Measurements from ENCODE around the gene ZNF559. TPM values are rescaled to one million over a fixed set of nuclear protein-coding genes. Genes with fewer than 3 reads are reported as not detected.

The ZNF559 gene
- total and polyA plus RNA-seq, 2 experiments from 2014 or later: 18.9 to 19.3 TPM

DNA sequence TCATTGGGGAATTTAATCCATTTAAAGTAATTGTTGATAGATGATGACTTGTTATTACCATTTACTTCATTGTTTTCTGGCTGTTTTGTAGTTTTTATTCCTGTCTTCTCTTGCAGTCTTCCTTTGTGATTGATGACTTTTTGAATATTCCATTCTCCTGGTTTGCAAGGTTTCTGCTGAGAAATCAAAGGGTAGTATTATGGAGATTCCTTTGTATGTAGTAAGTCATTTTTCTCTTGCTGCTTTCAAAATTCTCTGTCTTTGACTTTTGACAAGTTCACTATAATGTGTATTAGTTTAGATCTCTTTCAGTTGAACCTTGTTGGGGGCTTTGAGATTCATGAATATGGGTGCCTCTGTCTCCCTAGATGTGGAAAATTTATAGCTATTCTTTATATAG is 6.0 kb downstream of the ZNF559 start (continued):
- TF ChIP-seq CREB1 (CRISPR knock-in tag; IDR thresholded peaks at IDR 0.05; ENCODE audit: low read depth) (no peak), STAT1 (IDR thresholded peaks at IDR 0.05; ENCODE audit: unreplicated experiment) (no peak), NANOG (IDR thresholded peaks at IDR 0.05; ENCODE audit: borderline replicate concordance) (no peak), ZNF331 (CRISPR knock-in tag; IDR thresholded peaks at IDR 0.05; ENCODE audit: low read depth) (no peak), ZNF114 (CRISPR knock-in tag; IDR thresholded peaks at IDR 0.05) (no peak), JUNB (IDR thresholded peaks at IDR 0.05; ENCODE audit: unreplicated experiment) (no peak)
- TF ChIP-seq, protein P1, sequence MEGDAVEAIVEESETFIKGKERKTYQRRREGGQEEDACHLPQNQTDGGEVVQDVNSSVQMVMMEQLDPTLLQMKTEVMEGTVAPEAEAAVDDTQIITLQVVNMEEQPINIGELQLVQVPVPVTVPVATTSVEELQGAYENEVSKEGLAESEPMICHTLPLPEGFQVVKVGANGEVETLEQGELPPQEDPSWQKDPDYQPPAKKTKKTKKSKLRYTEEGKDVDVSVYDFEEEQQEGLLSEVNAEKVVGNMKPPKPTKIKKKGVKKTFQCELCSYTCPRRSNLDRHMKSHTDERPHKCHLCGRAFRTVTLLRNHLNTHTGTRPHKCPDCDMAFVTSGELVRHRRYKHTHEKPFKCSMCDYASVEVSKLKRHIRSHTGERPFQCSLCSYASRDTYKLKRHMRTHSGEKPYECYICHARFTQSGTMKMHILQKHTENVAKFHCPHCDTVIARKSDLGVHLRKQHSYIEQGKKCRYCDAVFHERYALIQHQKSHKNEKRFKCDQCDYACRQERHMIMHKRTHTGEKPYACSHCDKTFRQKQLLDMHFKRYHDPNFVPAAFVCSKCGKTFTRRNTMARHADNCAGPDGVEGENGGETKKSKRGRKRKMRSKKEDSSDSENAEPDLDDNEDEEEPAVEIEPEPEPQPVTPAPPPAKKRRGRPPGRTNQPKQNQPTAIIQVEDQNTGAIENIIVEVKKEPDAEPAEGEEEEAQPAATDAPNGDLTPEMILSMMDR (conservative IDR thresholded peaks at IDR 0.05; ENCODE audit: low read depth in 2 of 2): no peak
- TF ChIP-seq, protein P2, sequence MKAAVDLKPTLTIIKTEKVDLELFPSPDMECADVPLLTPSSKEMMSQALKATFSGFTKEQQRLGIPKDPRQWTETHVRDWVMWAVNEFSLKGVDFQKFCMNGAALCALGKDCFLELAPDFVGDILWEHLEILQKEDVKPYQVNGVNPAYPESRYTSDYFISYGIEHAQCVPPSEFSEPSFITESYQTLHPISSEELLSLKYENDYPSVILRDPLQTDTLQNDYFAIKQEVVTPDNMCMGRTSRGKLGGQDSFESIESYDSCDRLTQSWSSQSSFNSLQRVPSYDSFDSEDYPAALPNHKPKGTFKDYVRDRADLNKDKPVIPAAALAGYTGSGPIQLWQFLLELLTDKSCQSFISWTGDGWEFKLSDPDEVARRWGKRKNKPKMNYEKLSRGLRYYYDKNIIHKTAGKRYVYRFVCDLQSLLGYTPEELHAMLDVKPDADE (IDR thresholded peaks at IDR 0.05): no peak

DNA sequence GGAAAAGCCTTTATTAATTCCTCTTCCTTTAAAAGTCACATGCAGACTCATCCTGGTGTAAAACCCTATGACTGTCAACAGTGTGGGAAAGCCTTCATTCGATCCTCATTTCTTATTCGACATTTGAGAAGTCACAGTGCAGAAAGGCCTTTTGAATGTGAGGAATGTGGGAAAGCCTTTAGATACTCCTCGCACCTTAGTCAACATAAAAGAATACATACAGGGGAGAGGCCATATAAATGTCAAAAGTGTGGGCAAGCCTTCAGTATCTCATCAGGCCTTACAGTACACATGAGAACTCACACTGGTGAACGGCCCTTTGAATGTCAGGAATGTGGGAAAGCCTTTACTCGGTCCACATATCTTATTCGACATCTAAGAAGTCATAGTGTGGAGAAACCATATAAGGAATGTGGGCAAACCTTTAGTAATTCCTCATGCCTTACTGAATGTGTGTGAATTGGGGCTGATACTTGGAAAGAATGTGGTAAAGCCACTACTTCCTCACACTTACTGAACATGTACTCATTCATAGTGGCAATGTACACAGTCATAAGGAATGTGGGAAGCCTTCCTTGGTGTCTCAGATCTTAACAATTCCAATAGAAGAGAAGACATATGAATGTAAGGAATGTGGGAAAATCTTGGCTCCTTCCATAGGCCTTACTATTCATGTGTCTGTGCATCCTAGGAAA is 18.8 kb downstream of the ZNF559 start:
- no peaks in the 10 kb centered on the region for H3K9me2 ChIP-seq (ENCODE audit: insufficient read depth)
- peaks cover 94% of the 10 kb centered on the region for H3K9me3 Mint-ChIP-seq
- no peaks in the 10 kb centered on the region for H3F3A ChIP-seq (replicated peaks; ENCODE audit: low read depth)
- ATAC-seq (no peak), DNase-seq (ENCODE audit: low spot score) (peak; percentile 14)
- H3K27ac ChIP-seq (ENCODE audit: low read depth): no peak overlapping the region
- H3K4me2 ChIP-seq: no peak overlapping the region
- peaks cover 2% of the 10 kb centered on the region for H3K27me3 Mint-ChIP-seq (ENCODE audit: insufficient read depth, low read depth, poor library complexity)
- H3K4me1 ChIP-seq (ENCODE audit: insufficient read depth): no peaks in the 10 kb centered on the region
- H3K36me3 Mint-ChIP-seq (ENCODE audit: low read depth): peaks cover 85% of the 10 kb centered on the region
- 0 out of 2 replicates have a peak, but pooled peaks cover 6% of the 10 kb centered on the region for H3K79me2 ChIP-seq (replicated peaks; ENCODE audit: insufficient read depth)
- H3K27me3 ChIP-seq (ENCODE audit: insufficient read depth): no peaks in the 10 kb centered on the region
- H3K4me3 Mint-ChIP-seq: no peak overlapping the region
- H3K4me1 Mint-ChIP-seq: no peaks in the 10 kb centered on the region
- no peaks in the 10 kb centered on the region for H4K20me1 ChIP-seq (replicated peaks; ENCODE audit: insufficient read depth)
- H3K36me3 ChIP-seq (ENCODE audit: insufficient read depth): peaks cover 81% of the 10 kb centered on the region
- H2AFZ ChIP-seq: no peak overlapping the region
- no peak overlapping the region for H3K27ac Mint-ChIP-seq
- H3K4me3 ChIP-seq: peak overlapping the region; percentile 12; the same call in 1 of the 2 replicates
- TF ChIP-seq EZH2phosphoT487 (IDR thresholded peaks at IDR 0.05; ENCODE audit: unreplicated experiment): no peak
- TF ChIP-seq, protein P1 (conservative IDR thresholded peaks at IDR 0.05; ENCODE audit: low read depth in 2 of 2): no peak
- no peak for TF ChIP-seq JUNB (IDR thresholded peaks at IDR 0.05; ENCODE audit: unreplicated experiment)
- TF ChIP-seq EZH2 (IDR thresholded peaks at IDR 0.05; ENCODE audit: low read depth, unreplicated experiment): no peak
- TF ChIP-seq, protein P3, sequence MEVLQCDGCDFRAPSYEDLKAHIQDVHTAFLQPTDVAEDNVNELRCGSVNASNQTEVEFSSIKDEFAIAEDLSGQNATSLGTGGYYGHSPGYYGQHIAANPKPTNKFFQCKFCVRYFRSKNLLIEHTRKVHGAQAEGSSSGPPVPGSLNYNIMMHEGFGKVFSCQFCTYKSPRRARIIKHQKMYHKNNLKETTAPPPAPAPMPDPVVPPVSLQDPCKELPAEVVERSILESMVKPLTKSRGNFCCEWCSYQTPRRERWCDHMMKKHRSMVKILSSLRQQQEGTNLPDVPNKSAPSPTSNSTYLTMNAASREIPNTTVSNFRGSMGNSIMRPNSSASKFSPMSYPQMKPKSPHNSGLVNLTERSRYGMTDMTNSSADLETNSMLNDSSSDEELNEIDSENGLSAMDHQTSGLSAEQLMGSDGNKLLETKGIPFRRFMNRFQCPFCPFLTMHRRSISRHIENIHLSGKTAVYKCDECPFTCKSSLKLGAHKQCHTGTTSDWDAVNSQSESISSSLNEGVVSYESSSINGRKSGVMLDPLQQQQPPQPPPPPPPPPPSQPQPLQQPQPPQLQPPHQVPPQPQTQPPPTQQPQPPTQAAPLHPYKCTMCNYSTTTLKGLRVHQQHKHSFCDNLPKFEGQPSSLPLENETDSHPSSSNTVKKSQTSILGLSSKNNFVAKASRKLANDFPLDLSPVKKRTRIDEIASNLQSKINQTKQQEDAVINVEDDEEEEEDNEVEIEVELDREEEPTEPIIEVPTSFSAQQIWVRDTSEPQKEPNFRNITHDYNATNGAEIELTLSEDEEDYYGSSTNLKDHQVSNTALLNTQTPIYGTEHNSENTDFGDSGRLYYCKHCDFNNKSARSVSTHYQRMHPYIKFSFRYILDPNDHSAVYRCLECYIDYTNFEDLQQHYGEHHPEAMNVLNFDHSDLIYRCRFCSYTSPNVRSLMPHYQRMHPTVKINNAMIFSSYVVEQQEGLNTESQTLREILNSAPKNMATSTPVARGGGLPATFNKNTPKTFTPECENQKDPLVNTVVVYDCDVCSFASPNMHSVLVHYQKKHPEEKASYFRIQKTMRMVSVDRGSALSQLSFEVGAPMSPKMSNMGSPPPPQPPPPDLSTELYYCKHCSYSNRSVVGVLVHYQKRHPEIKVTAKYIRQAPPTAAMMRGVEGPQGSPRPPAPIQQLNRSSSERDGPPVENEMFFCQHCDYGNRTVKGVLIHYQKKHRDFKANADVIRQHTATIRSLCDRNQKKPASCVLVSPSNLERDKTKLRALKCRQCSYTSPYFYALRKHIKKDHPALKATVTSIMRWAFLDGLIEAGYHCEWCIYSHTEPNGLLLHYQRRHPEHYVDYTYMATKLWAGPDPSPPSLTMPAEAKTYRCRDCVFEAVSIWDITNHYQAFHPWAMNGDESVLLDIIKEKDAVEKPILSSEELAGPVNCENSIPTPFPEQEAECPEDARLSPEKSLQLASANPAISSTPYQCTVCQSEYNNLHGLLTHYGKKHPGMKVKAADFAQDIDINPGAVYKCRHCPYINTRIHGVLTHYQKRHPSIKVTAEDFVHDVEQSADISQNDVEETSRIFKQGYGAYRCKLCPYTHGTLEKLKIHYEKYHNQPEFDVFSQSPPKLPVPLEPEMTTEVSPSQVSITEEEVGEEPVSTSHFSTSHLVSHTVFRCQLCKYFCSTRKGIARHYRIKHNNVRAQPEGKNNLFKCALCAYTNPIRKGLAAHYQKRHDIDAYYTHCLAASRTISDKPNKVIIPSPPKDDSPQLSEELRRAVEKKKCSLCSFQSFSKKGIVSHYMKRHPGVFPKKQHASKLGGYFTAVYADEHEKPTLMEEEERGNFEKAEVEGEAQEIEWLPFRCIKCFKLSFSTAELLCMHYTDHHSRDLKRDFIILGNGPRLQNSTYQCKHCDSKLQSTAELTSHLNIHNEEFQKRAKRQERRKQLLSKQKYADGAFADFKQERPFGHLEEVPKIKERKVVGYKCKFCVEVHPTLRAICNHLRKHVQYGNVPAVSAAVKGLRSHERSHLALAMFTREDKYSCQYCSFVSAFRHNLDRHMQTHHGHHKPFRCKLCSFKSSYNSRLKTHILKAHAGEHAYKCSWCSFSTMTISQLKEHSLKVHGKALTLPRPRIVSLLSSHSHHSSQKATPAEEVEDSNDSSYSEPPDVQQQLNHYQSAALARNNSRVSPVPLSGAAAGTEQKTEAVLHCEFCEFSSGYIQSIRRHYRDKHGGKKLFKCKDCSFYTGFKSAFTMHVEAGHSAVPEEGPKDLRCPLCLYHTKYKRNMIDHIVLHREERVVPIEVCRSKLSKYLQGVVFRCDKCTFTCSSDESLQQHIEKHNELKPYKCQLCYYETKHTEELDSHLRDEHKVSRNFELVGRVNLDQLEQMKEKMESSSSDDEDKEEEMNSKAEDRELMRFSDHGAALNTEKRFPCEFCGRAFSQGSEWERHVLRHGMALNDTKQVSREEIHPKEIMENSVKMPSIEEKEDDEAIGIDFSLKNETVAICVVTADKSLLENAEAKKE (CRISPR knock-in tag; IDR thresholded peaks at IDR 0.05): no peak
- no peak for TF ChIP-seq ZNF331 (CRISPR knock-in tag; IDR thresholded peaks at IDR 0.05; ENCODE audit: low read depth)
- no peak for TF ChIP-seq POLR2AphosphoS5 (IDR thresholded peaks at IDR 0.05; ENCODE audit: low read depth)
- TF ChIP-seq STAT1 (IDR thresholded peaks at IDR 0.05; ENCODE audit: unreplicated experiment): no peak
